Memory B cell (primary cell): ENCODE results near the gene LY9.
A peak's percentile ranks its signal among the peaks of the same experiment; 100 is the strongest.

ENCODE experiments used
- ATAC-seq: fragments of 150-1000 bp; cut with Tn5 transposase; 2 replicates; pipeline ENCODE4 v1.10.0; 2021; ENCODE audit warnings: low read depth, mild to moderate bottlenecking, moderate library complexity
- DNase-seq, 2 donors: peaks; one replicate each; pipeline ENCODE4 v3.0.0; 2022; ENCODE audit warnings: low spot score in 2 of 2
- H3K27ac Mint-ChIP-seq: one replicate; pipeline ENCODE4 v1.8.0; 2022; ENCODE audit warnings: mild to moderate bottlenecking, moderate library complexity, mixed read lengths
- H3K27me3 Mint-ChIP-seq: one replicate; pipeline ENCODE4 v1.8.0; 2022; ENCODE audit warnings: mixed read lengths
- H3K36me3 Mint-ChIP-seq: one replicate; pipeline ENCODE4 v1.8.0; 2022; ENCODE audit warnings: mild to moderate bottlenecking, mixed read lengths
- H3K4me1 Mint-ChIP-seq: one replicate; pipeline ENCODE4 v1.8.0; 2022; ENCODE audit warnings: mixed read lengths
- H3K4me3 Mint-ChIP-seq: one replicate; pipeline ENCODE4 v1.8.0; 2022; ENCODE audit warnings: mild to moderate bottlenecking, moderate library complexity, mixed read lengths
- H3K9me3 Mint-ChIP-seq: one replicate; pipeline ENCODE4 v1.8.0; 2022; ENCODE audit warnings: mixed read lengths

LY9 gene

GRCh38 chr1:160761046-160761445 is 34.9 kb upstream of the LY9 start:
- Mint-ChIP-seq H3K27ac (no peak overlapping the region), H3K4me3 (no peak overlapping the region), H3K4me1 (no peaks in the 10 kb centered on the region), H3K9me3 (no peaks in the 10 kb centered on the region), H3K36me3 (peaks cover 2% of the 10 kb centered on the region), H3K27me3 (no peaks in the 10 kb centered on the region)
- DNase-seq (no peak), ATAC-seq (no peak)

DNA sequence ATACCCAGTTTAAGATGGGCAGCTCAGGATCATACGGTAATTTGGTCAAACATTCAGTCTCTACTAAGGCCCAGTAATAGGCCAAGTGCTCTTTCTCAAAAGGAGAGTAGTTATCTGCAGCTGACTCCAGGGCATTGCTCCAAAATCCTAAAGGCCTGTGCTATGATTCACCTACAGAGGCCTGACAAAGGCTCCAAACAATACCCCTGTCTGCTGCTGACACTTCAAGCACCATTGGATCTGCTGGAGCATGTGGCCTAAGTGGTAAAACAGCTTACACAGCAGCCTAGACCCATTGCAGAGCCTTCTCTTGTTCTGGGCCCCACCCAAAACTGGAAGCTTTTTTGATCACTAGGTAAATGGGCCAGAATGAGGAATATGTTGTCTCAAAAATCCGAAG is 34.1 kb upstream of the LY9 start:
- Mint-ChIP-seq H3K36me3 (peaks cover 5% of the 10 kb centered on the region), H3K9me3 (no peaks in the 10 kb centered on the region), H3K27me3 (no peaks in the 10 kb centered on the region), H3K4me3 (no peak overlapping the region), H3K27ac (no peak overlapping the region), H3K4me1 (peaks cover 3% of the 10 kb centered on the region)
- no peak for DNase-seq
- ATAC-seq: no peak

- no peak for DNase-seq
- Mint-ChIP-seq H3K27ac (no peak overlapping the region), H3K27me3 (no peaks in the 10 kb centered on the region), H3K9me3 (no peaks in the 10 kb centered on the region), H3K36me3 (peaks cover 5% of the 10 kb centered on the region), H3K4me1 (peaks cover 14% of the 10 kb centered on the region), H3K4me3 (no peak overlapping the region)
- no peak for ATAC-seq
Observed at GRCh38 chr1:160763993-160764392, 32.0 kb upstream of the LY9 start.

- peak overlapping the region; percentile 92 for H3K4me3 Mint-ChIP-seq
- ATAC-seq (peak; percentile 41), DNase-seq (no peak)
- H3K27ac Mint-ChIP-seq: peak overlapping the region; percentile 99
- no peaks in the 10 kb centered on the region for H3K9me3 Mint-ChIP-seq
- H3K4me1 Mint-ChIP-seq: peaks cover 14% of the 10 kb centered on the region
- H3K36me3 Mint-ChIP-seq: peaks cover 5% of the 10 kb centered on the region
- H3K27me3 Mint-ChIP-seq: no peaks in the 10 kb centered on the region
Observed at GRCh38 chr1:160767395-160768294, 28.3 kb upstream of the LY9 start.

DNA sequence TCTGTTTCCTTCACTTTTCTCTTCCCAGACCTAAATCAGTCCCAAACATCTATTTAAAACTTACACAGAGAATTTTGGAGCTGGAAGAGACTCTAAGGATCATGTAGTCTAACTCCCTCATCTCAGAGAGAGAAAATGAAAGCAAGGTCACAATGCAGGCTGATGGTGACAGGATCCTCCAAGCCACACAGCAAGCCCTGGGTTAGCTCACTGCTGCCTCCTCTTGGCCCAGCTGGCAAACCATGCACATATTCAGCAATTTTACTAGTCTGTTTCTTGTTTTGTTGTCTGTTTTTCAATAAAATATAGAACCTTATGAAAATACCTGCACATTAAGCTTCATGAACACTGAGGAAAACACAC is 27.7 kb upstream of the LY9 start:
- Mint-ChIP-seq H3K27me3 (no peaks in the 10 kb centered on the region), H3K36me3 (peaks cover 5% of the 10 kb centered on the region), H3K4me1 (peaks cover 14% of the 10 kb centered on the region), H3K9me3 (no peaks in the 10 kb centered on the region), H3K4me3 (peak overlapping the region; percentile 92), H3K27ac (peak overlapping the region; percentile 99)
- ATAC-seq: peak; percentile 96
- peak; percentile 72 to 80 for DNase-seq

DNA sequence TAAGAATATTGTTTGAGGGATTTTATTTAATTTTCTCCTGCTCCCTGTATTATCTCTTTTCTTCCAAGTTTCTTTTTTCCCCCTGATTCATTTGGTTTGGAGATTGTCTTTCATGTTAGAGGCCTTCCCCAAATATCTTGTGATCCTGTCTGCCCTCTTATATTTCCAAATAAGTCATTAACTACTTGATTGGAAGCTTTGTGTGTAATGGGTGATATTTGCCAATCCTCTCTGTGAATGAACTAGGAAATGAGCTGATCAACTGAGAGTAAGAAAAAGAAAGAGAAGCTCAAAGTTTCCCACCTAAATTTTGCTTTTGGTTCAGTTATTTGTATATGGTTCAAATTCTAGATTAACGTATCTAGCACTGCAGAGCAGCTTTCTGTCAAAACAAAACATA is 23.6 kb upstream of the LY9 start:
- ATAC-seq (no peak), DNase-seq (no peak)
- peaks cover 25% of the 10 kb centered on the region for H3K4me1 Mint-ChIP-seq
- no peaks in the 10 kb centered on the region for H3K27me3 Mint-ChIP-seq
- peak overlapping the region; percentile 23 for H3K27ac Mint-ChIP-seq
- no peaks in the 10 kb centered on the region for H3K9me3 Mint-ChIP-seq
- H3K36me3 Mint-ChIP-seq: peaks cover 12% of the 10 kb centered on the region
- H3K4me3 Mint-ChIP-seq: no peak overlapping the region

- DNase-seq (no peak), ATAC-seq (peak; percentile 24)
- Mint-ChIP-seq H3K4me1 (peaks cover 23% of the 10 kb centered on the region), H3K27ac (peak overlapping the region; percentile 84), H3K36me3 (peaks cover 12% of the 10 kb centered on the region), H3K27me3 (no peaks in the 10 kb centered on the region), H3K4me3 (no peak overlapping the region), H3K9me3 (no peaks in the 10 kb centered on the region)
Observed at GRCh38 chr1:160773093-160773492, 22.9 kb upstream of the LY9 start.

DNA sequence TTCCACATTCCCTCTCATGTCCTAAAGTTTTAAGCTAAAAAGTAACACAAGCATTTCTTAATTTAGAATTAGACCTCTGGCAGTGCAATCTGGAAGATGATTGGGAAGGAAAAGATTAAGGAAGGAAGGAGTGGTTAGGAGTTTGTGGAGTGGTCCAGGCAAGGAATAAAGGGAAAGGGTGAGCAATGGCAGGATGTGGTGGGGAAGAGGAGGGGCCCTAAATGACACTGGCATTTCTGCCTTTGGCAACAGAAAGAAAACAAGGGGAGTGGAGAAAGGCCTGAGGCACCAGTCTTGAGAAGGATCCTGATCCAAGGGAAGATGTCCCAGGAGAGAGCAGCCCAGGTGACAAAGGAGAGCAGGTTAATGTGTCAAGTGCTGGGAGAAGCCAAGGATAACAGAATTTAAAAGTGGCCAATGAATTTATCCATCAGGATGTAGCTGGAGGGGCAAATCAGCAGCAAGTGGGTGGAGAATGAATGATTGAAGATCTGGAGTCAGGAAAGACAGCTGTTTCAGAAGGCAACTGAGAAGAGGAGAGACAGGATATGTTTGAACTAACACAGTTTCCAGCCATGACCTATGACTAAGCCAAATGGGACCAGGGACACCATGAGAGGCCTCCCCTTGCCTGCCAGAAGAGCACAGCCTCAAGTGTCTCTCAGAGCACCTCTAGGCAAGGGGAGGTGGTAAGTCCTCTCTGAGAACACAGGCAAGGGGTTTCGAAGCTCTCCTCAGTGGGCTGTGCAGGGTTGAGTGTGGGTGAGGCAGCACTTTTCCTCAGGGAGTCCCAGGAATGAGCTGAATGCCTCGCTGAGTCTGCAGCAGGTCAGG is 20.9 kb upstream of the LY9 start:
- Mint-ChIP-seq H3K36me3 (peaks cover 12% of the 10 kb centered on the region), H3K4me1 (peaks cover 29% of the 10 kb centered on the region), H3K9me3 (no peaks in the 10 kb centered on the region), H3K27me3 (no peaks in the 10 kb centered on the region), H3K27ac (peak overlapping the region; percentile 56), H3K4me3 (no peak overlapping the region)
- ATAC-seq (no peak), DNase-seq (no peak)

- H3K27ac Mint-ChIP-seq: peak overlapping the region; percentile 56
- H3K4me1 Mint-ChIP-seq: peaks cover 31% of the 10 kb centered on the region
- ATAC-seq (peak; percentile 89), DNase-seq (no peak)
- H3K9me3 Mint-ChIP-seq: no peaks in the 10 kb centered on the region
- H3K27me3 Mint-ChIP-seq: no peaks in the 10 kb centered on the region
- H3K36me3 Mint-ChIP-seq: peaks cover 12% of the 10 kb centered on the region
- H3K4me3 Mint-ChIP-seq: no peak overlapping the region
Observed at GRCh38 chr1:160776178-160776577, 19.8 kb upstream of the LY9 start.

GRCh38 chr1:160777486-160778089 is 18.4 kb upstream of the LY9 start:
- no peaks in the 10 kb centered on the region for H3K9me3 Mint-ChIP-seq
- H3K27me3 Mint-ChIP-seq: no peaks in the 10 kb centered on the region
- ATAC-seq: no peak
- no peak overlapping the region for H3K4me3 Mint-ChIP-seq
- DNase-seq: no peak
- H3K4me1 Mint-ChIP-seq: peaks cover 44% of the 10 kb centered on the region
- H3K36me3 Mint-ChIP-seq: peaks cover 10% of the 10 kb centered on the region
- H3K27ac Mint-ChIP-seq: peak overlapping the region; percentile 15

DNA sequence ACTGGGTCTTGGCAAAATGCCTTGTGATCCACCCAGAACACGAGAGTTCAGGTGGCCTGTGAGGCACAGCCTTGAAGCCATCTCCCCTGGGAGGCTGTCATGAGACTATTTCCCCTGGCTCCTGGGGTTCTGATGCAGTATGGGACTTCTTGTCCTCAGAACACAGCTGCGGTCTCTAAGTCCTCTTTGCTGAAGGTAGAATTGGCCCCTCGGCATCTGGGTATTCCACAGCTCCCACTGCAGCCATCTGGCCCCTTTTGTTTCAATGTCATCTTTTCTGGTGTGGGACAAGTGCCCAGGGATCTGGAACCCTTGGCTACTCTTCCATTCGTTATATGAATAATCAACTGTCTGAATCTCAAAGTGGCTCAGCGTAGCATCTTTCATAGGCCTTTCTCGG is 17.0 kb upstream of the LY9 start:
- H3K4me3 Mint-ChIP-seq: no peak overlapping the region
- no peak for DNase-seq
- peaks cover 6% of the 10 kb centered on the region for H3K36me3 Mint-ChIP-seq
- H3K27ac Mint-ChIP-seq: peak overlapping the region; percentile 47
- ATAC-seq: no peak
- H3K9me3 Mint-ChIP-seq: no peaks in the 10 kb centered on the region
- H3K27me3 Mint-ChIP-seq: no peaks in the 10 kb centered on the region
- H3K4me1 Mint-ChIP-seq: peaks cover 41% of the 10 kb centered on the region

DNA sequence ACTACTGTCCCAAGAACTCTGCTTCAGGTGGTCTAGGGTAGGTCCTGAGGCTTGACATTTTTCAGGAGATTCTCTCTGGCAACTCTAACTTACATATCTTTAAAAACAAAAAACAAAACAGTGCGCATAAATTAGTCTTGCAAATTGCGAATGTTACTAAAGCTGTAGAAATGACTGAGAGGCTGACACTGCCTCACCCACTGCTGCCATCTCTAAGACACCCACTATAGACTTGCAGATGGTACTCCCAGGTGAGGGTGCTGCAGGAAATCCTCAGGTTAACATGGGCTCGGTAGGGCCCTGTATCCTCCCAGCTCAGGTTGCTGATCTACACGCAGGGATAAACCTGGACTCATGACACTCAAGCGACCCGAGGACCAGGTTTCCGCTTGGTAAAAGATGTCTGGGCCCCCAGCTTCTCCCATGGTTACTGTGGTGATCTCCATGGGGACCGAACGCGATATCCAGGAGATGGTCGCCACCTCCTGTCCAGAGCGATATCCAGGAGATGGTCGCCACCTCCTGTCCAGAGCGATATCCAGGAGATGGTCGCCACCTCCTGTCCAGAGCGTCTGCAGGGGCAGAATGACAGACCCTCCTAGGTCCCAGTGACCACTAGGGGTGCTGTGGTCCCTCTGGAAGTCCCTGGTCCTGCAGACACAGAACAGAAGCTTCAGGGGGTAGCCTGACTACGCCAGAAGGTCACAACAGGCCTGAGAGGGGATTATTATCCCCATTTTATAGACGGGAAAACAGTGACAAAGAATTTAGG is 16.2 kb upstream of the LY9 start:
- Mint-ChIP-seq H3K4me1 (peaks cover 39% of the 10 kb centered on the region), H3K4me3 (no peak overlapping the region), H3K27ac (peak overlapping the region; percentile 99), H3K36me3 (peaks cover 6% of the 10 kb centered on the region), H3K9me3 (no peaks in the 10 kb centered on the region), H3K27me3 (no peaks in the 10 kb centered on the region)
- ATAC-seq (no peak), DNase-seq (no peak)

GRCh38 chr1:160780398-160780755 is 15.6 kb upstream of the LY9 start:
- peaks cover 2% of the 10 kb centered on the region for H3K36me3 Mint-ChIP-seq
- H3K9me3 Mint-ChIP-seq: no peaks in the 10 kb centered on the region
- H3K27me3 Mint-ChIP-seq: no peaks in the 10 kb centered on the region
- H3K4me1 Mint-ChIP-seq: peaks cover 38% of the 10 kb centered on the region
- no peak overlapping the region for H3K4me3 Mint-ChIP-seq
- DNase-seq (no peak), ATAC-seq (no peak)
- peak overlapping the region; percentile 99 for H3K27ac Mint-ChIP-seq
